ENCODE measurements around the gene SLC36A1.

Gene SLC36A1

DNA sequence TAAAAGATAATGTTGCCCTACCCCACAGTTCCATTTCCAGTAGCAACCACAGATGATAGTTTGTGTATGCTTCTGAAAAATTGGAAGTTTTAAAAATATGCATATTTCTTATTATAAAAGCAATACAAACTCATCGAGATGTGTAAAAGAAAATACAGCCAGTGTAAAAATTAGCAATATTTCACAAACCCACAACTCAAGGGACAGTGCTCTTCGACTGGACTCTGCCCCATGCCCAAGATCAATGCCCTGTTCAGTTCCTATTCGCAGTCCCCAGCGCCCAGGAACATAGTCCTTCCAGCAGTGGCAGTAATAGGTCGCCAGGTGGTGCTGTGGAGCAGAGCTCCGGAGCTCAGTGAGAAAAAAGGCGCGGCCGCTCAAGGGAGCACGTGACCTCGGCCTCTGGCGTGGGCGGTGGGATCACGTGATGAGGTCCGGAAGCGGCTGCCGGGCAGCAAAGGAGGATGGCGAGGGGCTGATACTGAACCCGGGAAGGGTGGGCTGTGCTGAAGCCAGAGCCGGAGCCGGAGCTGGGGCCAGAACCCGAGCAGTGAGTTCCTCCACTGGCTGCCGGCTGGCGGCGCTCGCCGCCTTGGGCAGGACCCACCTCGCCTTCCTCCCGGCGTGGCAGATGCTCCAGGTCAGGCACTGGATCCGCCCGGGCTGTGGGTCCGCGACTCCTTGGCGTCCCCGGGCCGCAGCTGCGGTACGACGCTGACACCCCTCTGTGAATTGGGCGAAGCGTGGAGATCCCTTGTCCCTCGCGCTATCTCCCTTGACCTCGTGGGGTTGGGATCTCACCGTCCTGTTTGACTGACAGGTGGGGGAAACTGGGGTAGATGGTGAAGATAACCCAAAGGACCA is at the start of gene SLC36A1:
Gene SLC36A1 (plus strand): TSS at position 430 of the 864 bp plus-strand sequence. CDS start 11,190 bp downstream, outside the sequence.
- no peaks in the 10 kb centered on the region for H3K9me3 ChIP-seq (ENCODE audit: control insufficient read depth in 1 of 2, low read length in 2 of 2)
- no peak within 1 kb of the TSS for H3K27ac ChIP-seq (ENCODE audit: low read depth, low read length)
- no peaks in the 10 kb centered on the region for H3K27me3 ChIP-seq (ENCODE audit: control insufficient read depth in 1 of 2, insufficient read depth in 2 of 2, low read length in 2 of 2)
- peaks cover 29 to 36% of the 10 kb centered on the region in 2 donors for H3K4me1 ChIP-seq (ENCODE audit: control insufficient read depth in 1 of 2, insufficient read depth in 2 of 2, low read length in 2 of 2)
- H3K9ac ChIP-seq (ENCODE audit: low read depth in 1 of 2, low read length in 2 of 2) = peak within 1 kb of the TSS; percentile 54 to 94
- peak within 1 kb of the TSS; percentile 80 to 98 for H3K4me3 ChIP-seq (ENCODE audit: low read depth in 1 of 2, low read length in 2 of 2)
- H3K36me3 ChIP-seq (ENCODE audit: control insufficient read depth in 1 of 2, insufficient read depth in 2 of 2, low read length in 2 of 2) = no peaks in the 10 kb centered on the region

DNA sequence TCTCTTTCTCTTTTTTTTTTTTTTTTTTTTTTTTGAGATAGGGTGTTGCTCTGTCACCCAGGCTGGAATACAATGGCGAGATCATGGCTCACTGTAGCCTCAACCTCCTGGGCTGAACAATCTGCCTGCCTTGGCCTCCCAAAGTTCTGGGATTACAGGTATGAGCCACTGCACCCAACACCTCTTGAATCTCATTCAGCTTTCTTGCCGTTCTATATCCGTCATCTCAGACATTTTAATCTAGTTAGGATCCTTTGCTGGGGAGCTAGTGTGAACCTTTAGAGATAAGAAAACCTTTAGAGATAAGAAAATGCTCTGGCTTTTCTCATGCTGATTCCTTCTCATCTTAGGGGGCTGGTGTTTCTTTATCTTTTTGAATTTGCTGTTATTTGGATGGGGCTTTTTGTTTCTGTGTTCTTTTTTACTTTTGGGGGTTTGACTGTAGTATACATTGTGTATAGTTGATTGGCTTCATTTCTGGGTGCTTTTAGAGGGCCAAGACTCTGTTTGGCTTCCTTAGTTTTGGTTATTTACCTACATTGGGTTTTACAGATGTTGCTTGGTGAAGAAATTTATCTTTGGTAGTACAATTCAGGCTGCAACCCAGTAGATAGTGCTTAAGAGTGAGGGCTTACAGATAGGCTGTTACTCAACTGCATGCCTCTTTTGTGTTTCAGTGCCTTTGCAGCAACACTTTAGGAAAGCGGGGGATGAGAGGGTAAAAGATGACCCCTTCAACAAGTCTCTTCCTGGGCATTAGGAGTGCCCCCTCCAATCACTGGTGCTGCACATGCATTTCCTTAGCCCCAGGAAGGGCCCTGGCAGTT is 41.9 kb upstream of the SLC36A1 start:
- H3K9ac ChIP-seq (ENCODE audit: low read depth in 1 of 2, low read length in 2 of 2) = no peak overlapping the region
- no peaks in the 10 kb centered on the region for H3K36me3 ChIP-seq (ENCODE audit: control insufficient read depth in 1 of 2, insufficient read depth in 2 of 2, low read length in 2 of 2)
- no peaks in the 10 kb centered on the region for H3K27me3 ChIP-seq (ENCODE audit: control insufficient read depth in 1 of 2, insufficient read depth in 2 of 2, low read length in 2 of 2)
- no peak overlapping the region for H3K4me3 ChIP-seq (ENCODE audit: low read depth in 1 of 2, low read length in 2 of 2)
- H3K9me3 ChIP-seq (ENCODE audit: control insufficient read depth in 1 of 2, low read length in 2 of 2) = no peaks in the 10 kb centered on the region
- H3K4me1 ChIP-seq (ENCODE audit: control insufficient read depth in 1 of 2, insufficient read depth in 2 of 2, low read length in 2 of 2) = no peaks in the 10 kb centered on the region
- no peak overlapping the region for H3K27ac ChIP-seq (ENCODE audit: low read depth, low read length)

DNA sequence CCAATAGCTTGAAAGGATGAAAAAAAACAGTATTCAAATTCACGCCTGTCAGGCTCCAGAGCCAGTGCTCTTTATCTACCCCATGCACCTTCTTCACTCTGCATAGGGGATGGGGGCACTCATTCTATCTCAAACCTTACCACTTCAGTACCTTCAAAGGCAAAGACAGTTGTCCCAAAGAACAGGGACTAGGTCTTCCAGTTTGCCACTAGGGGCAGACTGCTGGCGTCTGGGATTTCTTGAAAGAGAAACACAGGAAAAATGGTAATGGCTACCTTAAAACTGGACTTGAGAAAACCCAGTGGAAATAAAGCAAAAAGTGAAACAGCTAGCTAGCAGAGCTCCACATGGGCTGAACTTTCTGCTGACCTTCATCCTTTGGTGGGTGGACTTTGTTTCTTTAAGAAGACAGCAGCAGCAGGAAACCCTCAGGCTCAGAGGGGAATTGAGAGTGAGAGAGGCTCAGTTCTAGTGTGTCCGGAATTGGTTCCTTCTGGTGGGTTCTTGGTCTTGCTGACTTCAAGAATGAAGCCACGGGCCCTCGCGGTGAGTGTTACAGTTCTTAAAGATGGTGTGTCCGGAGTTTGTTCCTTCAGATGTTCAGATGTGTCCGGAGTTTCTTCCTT is 41.0 kb upstream of the SLC36A1 start:
- Histone ChIP-seq H3K27me3 (ENCODE audit: control insufficient read depth in 1 of 2, insufficient read depth in 2 of 2, low read length in 2 of 2) (no peaks in the 10 kb centered on the region), H3K4me1 (ENCODE audit: control insufficient read depth in 1 of 2, insufficient read depth in 2 of 2, low read length in 2 of 2) (no peaks in the 10 kb centered on the region), H3K9ac (ENCODE audit: low read depth in 1 of 2, low read length in 2 of 2) (no peak overlapping the region), H3K36me3 (ENCODE audit: control insufficient read depth in 1 of 2, insufficient read depth in 2 of 2, low read length in 2 of 2) (no peaks in the 10 kb centered on the region), H3K27ac (ENCODE audit: low read depth, low read length) (no peak overlapping the region), H3K9me3 (ENCODE audit: control insufficient read depth in 1 of 2, low read length in 2 of 2) (no peaks in the 10 kb centered on the region), H3K4me3 (ENCODE audit: low read depth in 1 of 2, low read length in 2 of 2) (no peak overlapping the region)

DNA sequence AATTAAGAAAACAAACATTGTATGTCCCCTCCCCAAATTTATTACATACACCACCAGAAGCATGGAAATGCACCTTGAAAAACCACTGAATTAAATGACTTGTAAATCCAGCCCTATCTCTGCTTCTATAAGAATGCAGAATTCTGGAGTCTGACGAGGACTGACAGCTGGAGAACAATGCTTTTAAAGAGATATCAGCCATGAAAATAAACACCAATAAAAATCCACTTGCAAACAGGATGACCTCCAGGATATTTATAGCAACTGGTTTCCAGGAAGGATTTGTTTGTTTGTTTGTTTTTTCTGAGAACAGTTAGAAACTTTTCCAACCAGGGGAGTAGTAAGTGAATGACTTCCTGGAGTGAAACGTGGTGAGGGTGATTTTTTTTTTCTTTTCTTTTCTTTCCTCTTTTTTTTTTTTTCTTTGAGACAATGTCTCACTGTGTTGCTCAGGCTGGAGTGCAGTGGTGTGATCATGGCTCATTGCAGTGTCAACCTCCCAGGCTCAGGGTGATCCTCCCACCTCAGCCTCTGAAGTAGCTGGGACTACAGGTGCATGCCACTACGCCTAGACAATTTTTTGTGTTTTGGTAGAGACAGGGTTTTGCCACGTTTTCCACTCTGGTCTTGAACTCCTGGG is 38.7 kb upstream of the SLC36A1 start:
- no peak overlapping the region for H3K4me3 ChIP-seq (ENCODE audit: low read depth in 1 of 2, low read length in 2 of 2)
- no peaks in the 10 kb centered on the region for H3K36me3 ChIP-seq (ENCODE audit: control insufficient read depth in 1 of 2, insufficient read depth in 2 of 2, low read length in 2 of 2)
- no peak overlapping the region for H3K27ac ChIP-seq (ENCODE audit: low read depth, low read length)
- no peaks in the 10 kb centered on the region for H3K27me3 ChIP-seq (ENCODE audit: control insufficient read depth in 1 of 2, insufficient read depth in 2 of 2, low read length in 2 of 2)
- H3K4me1 ChIP-seq (ENCODE audit: control insufficient read depth in 1 of 2, insufficient read depth in 2 of 2, low read length in 2 of 2) = no peaks in the 10 kb centered on the region
- H3K9me3 ChIP-seq (ENCODE audit: control insufficient read depth in 1 of 2, low read length in 2 of 2) = no peaks in the 10 kb centered on the region
- H3K9ac ChIP-seq (ENCODE audit: low read depth in 1 of 2, low read length in 2 of 2) = no peak overlapping the region

DNA sequence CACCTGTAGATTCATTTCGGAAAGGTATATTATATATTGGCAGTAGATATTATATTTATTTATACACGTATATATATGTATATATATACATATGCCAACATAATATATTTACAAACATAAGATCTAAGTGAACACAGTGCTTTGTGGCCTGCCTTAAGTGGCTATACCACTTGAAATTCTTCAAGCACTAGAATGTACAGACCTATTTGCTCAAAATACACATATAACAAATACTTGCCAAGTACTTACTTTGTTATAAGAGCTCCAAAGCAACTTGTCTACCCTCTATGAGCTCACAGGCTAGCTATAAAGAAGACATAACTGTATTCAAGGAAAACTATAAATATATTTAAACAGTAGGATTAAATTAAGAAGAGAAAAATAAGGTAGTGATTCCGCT is 33.6 kb upstream of the SLC36A1 start:
- Histone ChIP-seq H3K27ac (ENCODE audit: low read depth, low read length) (no peak overlapping the region), H3K4me1 (ENCODE audit: control insufficient read depth in 1 of 2, insufficient read depth in 2 of 2, low read length in 2 of 2) (no peaks in the 10 kb centered on the region), H3K9ac (ENCODE audit: low read depth in 1 of 2, low read length in 2 of 2) (no peak overlapping the region), H3K27me3 (ENCODE audit: control insufficient read depth in 1 of 2, insufficient read depth in 2 of 2, low read length in 2 of 2) (no peaks in the 10 kb centered on the region), H3K4me3 (ENCODE audit: low read depth in 1 of 2, low read length in 2 of 2) (no peak overlapping the region), H3K36me3 (ENCODE audit: control insufficient read depth in 1 of 2, insufficient read depth in 2 of 2, low read length in 2 of 2) (no peaks in the 10 kb centered on the region), H3K9me3 (ENCODE audit: control insufficient read depth in 1 of 2, low read length in 2 of 2) (peaks cover 5 to 8% of the 10 kb centered on the region in 2 donors)

DNA sequence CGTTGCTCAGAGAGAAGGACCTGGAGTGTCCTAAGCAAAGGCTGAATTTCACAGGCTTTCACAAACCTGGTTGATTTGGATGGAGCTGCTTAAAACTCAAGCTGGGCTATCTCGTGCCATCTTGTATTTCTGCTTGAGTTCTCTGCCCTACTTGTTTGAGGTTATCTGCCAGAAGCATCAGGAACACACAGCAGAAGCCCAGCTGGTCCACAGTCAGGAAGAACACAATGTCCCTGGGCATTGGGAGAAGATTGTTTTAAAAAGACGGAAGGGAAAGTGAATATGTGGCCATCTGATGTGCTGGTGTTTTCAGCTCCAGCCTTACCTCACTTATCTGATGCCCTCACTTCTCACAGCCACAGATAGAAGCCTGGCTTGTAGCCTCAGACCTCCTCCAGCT is 32.9 kb upstream of the SLC36A1 start:
- Histone ChIP-seq H3K9ac (ENCODE audit: low read depth in 1 of 2, low read length in 2 of 2) (no peak overlapping the region), H3K36me3 (ENCODE audit: control insufficient read depth in 1 of 2, insufficient read depth in 2 of 2, low read length in 2 of 2) (no peaks in the 10 kb centered on the region), H3K27me3 (ENCODE audit: control insufficient read depth in 1 of 2, insufficient read depth in 2 of 2, low read length in 2 of 2) (no peaks in the 10 kb centered on the region), H3K9me3 (ENCODE audit: control insufficient read depth in 1 of 2, low read length in 2 of 2) (peaks cover 5 to 8% of the 10 kb centered on the region in 2 donors), H3K27ac (ENCODE audit: low read depth, low read length) (no peak overlapping the region), H3K4me3 (ENCODE audit: low read depth in 1 of 2, low read length in 2 of 2) (no peak overlapping the region), H3K4me1 (ENCODE audit: control insufficient read depth in 1 of 2, insufficient read depth in 2 of 2, low read length in 2 of 2) (no peaks in the 10 kb centered on the region)

DNA sequence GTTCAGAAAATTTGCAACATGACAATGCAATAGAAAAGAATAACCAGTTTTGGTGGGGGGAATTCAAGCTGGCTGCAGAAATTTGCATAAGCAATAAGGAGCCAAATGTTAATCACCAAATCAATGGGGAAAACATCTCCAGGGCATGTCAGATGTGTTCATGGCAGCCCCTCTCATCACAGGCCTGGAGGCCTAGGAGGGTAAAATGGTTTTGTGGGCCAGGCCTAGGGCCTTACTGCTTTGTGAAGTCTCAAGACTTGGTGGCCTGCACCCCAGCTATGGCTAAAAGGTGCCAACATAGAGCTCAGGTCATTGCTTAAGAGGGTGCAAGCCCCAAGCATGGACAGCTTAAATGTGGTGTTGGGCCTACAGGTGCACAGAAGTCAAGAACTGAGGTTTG is 29.7 kb upstream of the SLC36A1 start:
- Histone ChIP-seq H3K36me3 (ENCODE audit: control insufficient read depth in 1 of 2, insufficient read depth in 2 of 2, low read length in 2 of 2) (no peaks in the 10 kb centered on the region), H3K27ac (ENCODE audit: low read depth, low read length) (no peak overlapping the region), H3K27me3 (ENCODE audit: control insufficient read depth in 1 of 2, insufficient read depth in 2 of 2, low read length in 2 of 2) (no peaks in the 10 kb centered on the region), H3K4me1 (ENCODE audit: control insufficient read depth in 1 of 2, insufficient read depth in 2 of 2, low read length in 2 of 2) (no peaks in the 10 kb centered on the region), H3K9me3 (ENCODE audit: control insufficient read depth in 1 of 2, low read length in 2 of 2) (peaks cover 5 to 8% of the 10 kb centered on the region in 2 donors), H3K9ac (ENCODE audit: low read depth in 1 of 2, low read length in 2 of 2) (no peak overlapping the region), H3K4me3 (ENCODE audit: low read depth in 1 of 2, low read length in 2 of 2) (no peak overlapping the region)

DNA sequence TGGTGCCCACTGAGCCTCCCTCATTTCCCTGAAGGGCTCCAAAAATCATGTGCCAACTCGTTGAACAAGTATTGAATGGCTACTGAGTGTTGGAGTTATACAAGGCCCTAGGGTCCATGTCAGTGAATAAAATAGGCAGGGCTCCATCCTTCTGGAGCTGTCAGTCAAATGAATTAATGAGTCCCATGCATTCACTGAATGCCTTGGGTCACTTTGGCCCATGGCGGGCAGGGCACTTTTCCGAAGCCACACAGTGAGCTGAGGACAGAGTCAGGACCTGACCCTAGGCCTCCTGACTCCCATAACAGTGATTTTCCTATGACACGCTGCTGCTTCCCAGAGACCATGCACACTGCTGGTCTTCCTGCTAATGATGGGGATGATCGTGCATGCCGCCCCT is 27.3 kb upstream of the SLC36A1 start:
- no peak overlapping the region for H3K4me3 ChIP-seq (ENCODE audit: low read depth in 1 of 2, low read length in 2 of 2)
- H3K4me1 ChIP-seq (ENCODE audit: control insufficient read depth in 1 of 2, insufficient read depth in 2 of 2, low read length in 2 of 2) = no peaks in the 10 kb centered on the region
- H3K36me3 ChIP-seq (ENCODE audit: control insufficient read depth in 1 of 2, insufficient read depth in 2 of 2, low read length in 2 of 2) = no peaks in the 10 kb centered on the region
- no peaks in the 10 kb centered on the region for H3K27me3 ChIP-seq (ENCODE audit: control insufficient read depth in 1 of 2, insufficient read depth in 2 of 2, low read length in 2 of 2)
- H3K27ac ChIP-seq (ENCODE audit: low read depth, low read length) = no peak overlapping the region
- H3K9me3 ChIP-seq (ENCODE audit: control insufficient read depth in 1 of 2, low read length in 2 of 2) = peaks cover 5 to 8% of the 10 kb centered on the region in 2 donors
- H3K9ac ChIP-seq (ENCODE audit: low read depth in 1 of 2, low read length in 2 of 2) = no peak overlapping the region

DNA sequence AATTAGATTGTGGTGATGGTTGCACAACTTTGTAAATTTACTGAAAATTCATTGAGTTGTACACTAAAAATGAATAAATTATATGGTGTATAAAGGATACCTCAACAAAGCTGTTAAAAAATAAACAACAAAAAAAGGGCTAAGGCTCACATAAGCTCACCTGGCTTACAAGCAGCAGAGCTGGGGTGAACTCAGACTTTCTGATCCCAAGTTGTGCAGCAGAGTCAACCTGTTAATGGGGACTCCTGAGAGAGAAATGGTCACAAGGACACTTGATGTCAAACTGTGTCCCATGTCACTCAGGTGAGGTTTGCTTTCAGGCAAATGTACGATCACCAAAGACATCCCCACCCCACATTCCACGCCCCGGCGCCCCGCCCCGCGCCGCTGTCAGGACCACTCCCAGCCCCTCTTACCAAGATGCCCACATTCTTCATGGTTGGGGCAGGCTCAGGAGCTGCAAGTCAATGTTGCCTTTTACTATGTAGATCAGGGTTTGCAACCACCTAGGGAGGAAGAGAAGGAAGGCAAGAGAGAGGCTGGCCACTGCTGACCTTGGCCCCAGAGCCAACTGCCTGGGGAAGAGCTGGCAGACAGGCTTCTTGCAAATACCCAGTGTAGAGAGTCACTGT is 22.4 kb upstream of the SLC36A1 start:
- H3K4me1 ChIP-seq (ENCODE audit: control insufficient read depth in 1 of 2, insufficient read depth in 2 of 2, low read length in 2 of 2) = no peaks in the 10 kb centered on the region
- H3K27ac ChIP-seq (ENCODE audit: low read depth, low read length) = no peak overlapping the region
- H3K9me3 ChIP-seq (ENCODE audit: control insufficient read depth in 1 of 2, low read length in 2 of 2) = no peaks in the 10 kb centered on the region
- H3K4me3 ChIP-seq (ENCODE audit: low read depth in 1 of 2, low read length in 2 of 2) = no peak overlapping the region
- H3K9ac ChIP-seq (ENCODE audit: low read depth in 1 of 2, low read length in 2 of 2) = no peak overlapping the region
- H3K27me3 ChIP-seq (ENCODE audit: control insufficient read depth in 1 of 2, insufficient read depth in 2 of 2, low read length in 2 of 2) = no peaks in the 10 kb centered on the region
- no peaks in the 10 kb centered on the region for H3K36me3 ChIP-seq (ENCODE audit: control insufficient read depth in 1 of 2, insufficient read depth in 2 of 2, low read length in 2 of 2)
